K562 (cell line): Measurements from ENCODE around the gene ESD. TPM values are rescaled to one million over a fixed set of nuclear protein-coding genes. Genes with fewer than 3 reads are reported as not detected.

Source experiments
- DMBX1 ChIP-seq: fragments of 250-450 bp; sonication (Bioruptor Pico); IDR thresholded peaks from 2 replicates; pipeline ENCODE4 v1.8.0; 2022; ENCODE audit warnings: inconsistent platforms, mild to moderate bottlenecking, moderate library complexity, borderline replicate concordance
- ELF2 ChIP-seq: fragments of 250-450 bp; sonication (Bioruptor Pico); IDR thresholded peaks from 2 replicates; pipeline ENCODE4 v1.5.0; 2021; ENCODE audit warnings: mild to moderate bottlenecking
- KLF6 ChIP-seq: fragments of 250-450 bp; sonication (Bioruptor Pico); IDR thresholded peaks from 2 replicates; pipeline ENCODE4 v1.4.0; 2020; ENCODE audit warnings: mild to moderate bottlenecking, moderate library complexity, borderline replicate concordance
- MCM7 ChIP-seq, 2 experiments: fragments of 450-650 bp; IDR thresholded peaks; 2 replicates each; pipeline ENCODE4 v1.6.1; 2016 to 2018
- SREBF2 ChIP-seq: sonication (generic); formaldehyde crosslinking; IDR thresholded peaks from 2 replicates; pipeline ENCODE4 v1.4.0; 2020; ENCODE audit warnings: mild to moderate bottlenecking, missing genetic modification reagents
- SUPT5H ChIP-seq: fragments of 450-650 bp; IDR thresholded peaks from 2 replicates; pipeline ENCODE4 v1.6.1; 2016
- TCF7 ChIP-seq: sonication (generic); IDR thresholded peaks from 2 replicates; pipeline ENCODE4 v1.6.1; 2016; ENCODE audit warnings: antibody characterized with exemption, borderline replicate concordance
- TEAD2 ChIP-seq: fragments of 450-650 bp; IDR thresholded peaks from 2 replicates; pipeline ENCODE4 v1.6.1; 2016; ENCODE audit warnings: missing genetic modification characterization, control low read depth, missing compliant biosample characterization
- ZNF274 ChIP-seq: IDR thresholded peaks from 2 replicates; pipeline ENCODE4 v1.6.1; 2011; ENCODE audit warnings: low read depth, mild to moderate bottlenecking, low read length, moderate library complexity, borderline replicate concordance
- ZNF354B ChIP-seq: fragments of 250-450 bp; sonication (Bioruptor Pico); IDR thresholded peaks from 2 replicates; pipeline ENCODE4 v1.4.0; 2020
- polyA plus RNA-seq, 8 experiments: library from polyadenylated mRNA; depleted of rRNA in 4 of 8; stranded (reverse) in 5 of 8; unstranded in 3 of 8; fragments of >200 nt; fragmentation: Nextera tagmentation in 2 of 8; fragmentation: Illumina TruSeq in 1 of 8; extraction: Ambion mirVana in 2 of 8; extraction: Trizol in 1 of 8; gene quantifications; 2 replicates each; pipeline versions ENCODE4 v1.2.1 to v1.2.3, GENCODE V29; 2011 to 2014; ENCODE audit warnings: inconsistent platforms in 1 of 8, missing spikeins in 1 of 8
- total RNA-seq, 7 experiments: library from RNA; depleted of rRNA in 6 of 7; stranded (reverse); fragments of >200 nt in 6 of 7; fragmentation: Illumina TruSeq in 2 of 7; extraction: Trizol in 2 of 7; gene quantifications; 2 replicates each; pipeline versions ENCODE4 v1.2.1 to v1.2.3, GENCODE V29; 2011 to 2021; ENCODE audit warnings: low replicate concordance in 1 of 7
- TF ChIP-seq, protein P1 (sequence below): fragments of 450-650 bp; IDR thresholded peaks from 2 replicates; pipeline ENCODE4 v1.6.1; 2017; ENCODE audit warnings: antibody characterized with exemption, mild to moderate bottlenecking
- TF ChIP-seq, protein P2 (sequence below): fragments of 450-650 bp; formaldehyde crosslinking; IDR thresholded peaks from 2 replicates; pipeline ENCODE4 v1.4.0; 2020; ENCODE audit warnings: mild to moderate bottlenecking
- TF ChIP-seq, protein P3 (sequence below): fragments of 450-650 bp; formaldehyde crosslinking; IDR thresholded peaks from 2 replicates; pipeline ENCODE4 v1.4.0; 2020; ENCODE audit warnings: mild to moderate bottlenecking, moderate library complexity
- TF ChIP-seq, protein P4 (sequence below): fragments of 250-450 bp; sonication (Bioruptor Pico); IDR thresholded peaks from 2 replicates; pipeline ENCODE4 v1.8.0; 2022; ENCODE audit warnings: inconsistent platforms, mild to moderate bottlenecking, moderate library complexity, borderline replicate concordance
- TF ChIP-seq, protein P5 (sequence below): fragments of 450-650 bp; formaldehyde crosslinking; IDR thresholded peaks from 2 replicates; pipeline ENCODE4 v1.4.0; 2020; ENCODE audit warnings: mild to moderate bottlenecking, moderate library complexity

Gene ESD
- total and polyA plus RNA-seq, 9 of the 15 experiments (the other 6 are each of a cell fraction or from before 2014, with no cell fraction given), result 88.9 to 402 (median 232) TPM

DNA sequence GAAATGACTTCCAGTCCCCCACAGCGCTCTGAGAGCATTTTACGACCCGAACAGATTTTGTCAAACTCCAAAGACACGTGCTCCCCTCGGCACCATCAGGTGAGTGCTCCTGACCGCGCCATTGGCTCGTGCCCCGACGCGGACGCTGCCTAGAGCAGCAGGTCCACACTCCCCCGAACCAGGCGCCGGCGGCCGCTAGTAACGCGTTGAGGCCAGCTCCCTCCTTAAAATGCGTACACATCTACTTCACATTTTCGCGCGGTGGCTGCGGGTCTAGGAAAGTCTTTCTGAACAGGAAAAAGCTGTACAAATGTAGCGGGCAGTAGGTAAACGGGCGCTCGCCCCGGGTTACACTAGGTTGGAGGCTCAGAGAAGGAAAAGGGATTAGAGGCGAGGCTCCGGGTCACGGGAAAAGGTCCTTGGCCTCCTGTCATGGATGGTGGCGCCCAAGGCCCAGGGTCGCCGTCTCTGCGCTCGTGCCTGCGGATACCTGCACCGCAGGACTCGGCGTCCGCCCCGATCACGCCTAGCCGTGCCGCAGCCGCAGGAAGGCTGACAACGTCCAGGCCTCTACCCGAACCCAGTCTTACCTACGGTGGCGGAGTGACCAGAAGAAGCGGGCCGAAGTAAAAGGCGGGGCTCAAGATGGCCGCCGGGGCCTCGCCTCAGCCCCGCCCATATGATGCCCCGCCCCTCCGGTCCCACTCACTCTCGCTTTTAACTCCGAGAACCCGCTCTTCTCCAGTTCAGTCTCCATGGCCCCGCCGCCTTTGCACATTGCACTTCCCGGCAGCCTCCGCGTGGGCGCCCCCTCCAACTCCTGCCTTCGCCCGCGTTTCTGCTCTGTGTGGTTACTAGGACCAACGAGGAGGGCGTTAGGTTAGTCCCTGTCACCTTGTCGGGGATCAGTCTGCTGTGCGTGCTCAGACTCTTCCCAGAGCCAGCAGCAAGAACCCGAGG lies at the start of gene ESD (continued):
- TF ChIP-seq, protein P1, sequence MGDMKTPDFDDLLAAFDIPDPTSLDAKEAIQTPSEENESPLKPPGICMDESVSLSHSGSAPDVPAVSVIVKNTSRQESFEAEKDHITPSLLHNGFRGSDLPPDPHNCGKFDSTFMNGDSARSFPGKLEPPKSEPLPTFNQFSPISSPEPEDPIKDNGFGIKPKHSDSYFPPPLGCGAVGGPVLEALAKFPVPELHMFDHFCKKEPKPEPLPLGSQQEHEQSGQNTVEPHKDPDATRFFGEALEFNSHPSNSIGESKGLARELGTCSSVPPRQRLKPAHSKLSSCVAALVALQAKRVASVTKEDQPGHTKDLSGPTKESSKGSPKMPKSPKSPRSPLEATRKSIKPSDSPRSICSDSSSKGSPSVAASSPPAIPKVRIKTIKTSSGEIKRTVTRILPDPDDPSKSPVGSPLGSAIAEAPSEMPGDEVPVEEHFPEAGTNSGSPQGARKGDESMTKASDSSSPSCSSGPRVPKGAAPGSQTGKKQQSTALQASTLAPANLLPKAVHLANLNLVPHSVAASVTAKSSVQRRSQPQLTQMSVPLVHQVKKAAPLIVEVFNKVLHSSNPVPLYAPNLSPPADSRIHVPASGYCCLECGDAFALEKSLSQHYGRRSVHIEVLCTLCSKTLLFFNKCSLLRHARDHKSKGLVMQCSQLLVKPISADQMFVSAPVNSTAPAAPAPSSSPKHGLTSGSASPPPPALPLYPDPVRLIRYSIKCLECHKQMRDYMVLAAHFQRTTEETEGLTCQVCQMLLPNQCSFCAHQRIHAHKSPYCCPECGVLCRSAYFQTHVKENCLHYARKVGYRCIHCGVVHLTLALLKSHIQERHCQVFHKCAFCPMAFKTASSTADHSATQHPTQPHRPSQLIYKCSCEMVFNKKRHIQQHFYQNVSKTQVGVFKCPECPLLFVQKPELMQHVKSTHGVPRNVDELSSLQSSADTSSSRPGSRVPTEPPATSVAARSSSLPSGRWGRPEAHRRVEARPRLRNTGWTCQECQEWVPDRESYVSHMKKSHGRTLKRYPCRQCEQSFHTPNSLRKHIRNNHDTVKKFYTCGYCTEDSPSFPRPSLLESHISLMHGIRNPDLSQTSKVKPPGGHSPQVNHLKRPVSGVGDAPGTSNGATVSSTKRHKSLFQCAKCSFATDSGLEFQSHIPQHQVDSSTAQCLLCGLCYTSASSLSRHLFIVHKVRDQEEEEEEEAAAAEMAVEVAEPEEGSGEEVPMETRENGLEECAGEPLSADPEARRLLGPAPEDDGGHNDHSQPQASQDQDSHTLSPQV, result peak; percentile 90
- TF ChIP-seq, protein P2, sequence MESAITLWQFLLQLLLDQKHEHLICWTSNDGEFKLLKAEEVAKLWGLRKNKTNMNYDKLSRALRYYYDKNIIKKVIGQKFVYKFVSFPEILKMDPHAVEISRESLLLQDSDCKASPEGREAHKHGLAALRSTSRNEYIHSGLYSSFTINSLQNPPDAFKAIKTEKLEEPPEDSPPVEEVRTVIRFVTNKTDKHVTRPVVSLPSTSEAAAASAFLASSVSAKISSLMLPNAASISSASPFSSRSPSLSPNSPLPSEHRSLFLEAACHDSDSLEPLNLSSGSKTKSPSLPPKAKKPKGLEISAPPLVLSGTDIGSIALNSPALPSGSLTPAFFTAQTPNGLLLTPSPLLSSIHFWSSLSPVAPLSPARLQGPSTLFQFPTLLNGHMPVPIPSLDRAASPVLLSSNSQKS, result no peak
- no peak for TF ChIP-seq ELF2 (CRISPR knock-in tag)
- no peak for TF ChIP-seq TEAD2
- no peak for TF ChIP-seq TCF7
- TF ChIP-seq, protein P3, sequence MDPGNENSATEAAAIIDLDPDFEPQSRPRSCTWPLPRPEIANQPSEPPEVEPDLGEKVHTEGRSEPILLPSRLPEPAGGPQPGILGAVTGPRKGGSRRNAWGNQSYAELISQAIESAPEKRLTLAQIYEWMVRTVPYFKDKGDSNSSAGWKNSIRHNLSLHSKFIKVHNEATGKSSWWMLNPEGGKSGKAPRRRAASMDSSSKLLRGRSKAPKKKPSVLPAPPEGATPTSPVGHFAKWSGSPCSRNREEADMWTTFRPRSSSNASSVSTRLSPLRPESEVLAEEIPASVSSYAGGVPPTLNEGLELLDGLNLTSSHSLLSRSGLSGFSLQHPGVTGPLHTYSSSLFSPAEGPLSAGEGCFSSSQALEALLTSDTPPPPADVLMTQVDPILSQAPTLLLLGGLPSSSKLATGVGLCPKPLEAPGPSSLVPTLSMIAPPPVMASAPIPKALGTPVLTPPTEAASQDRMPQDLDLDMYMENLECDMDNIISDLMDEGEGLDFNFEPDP (CRISPR knock-in tag), result no peak
- TF ChIP-seq SUPT5H, result peak; percentile 77
- TF ChIP-seq ZNF354B (CRISPR knock-in tag), result no peak
- TF ChIP-seq MCM7 (IDR thresholded peaks at IDR 0.05), result no peak
- TF ChIP-seq DMBX1 (CRISPR knock-in tag), result peak; percentile 72
- no peak; the same call in 1 of the 2 replicates for TF ChIP-seq KLF6 (CRISPR knock-in tag)
- TF ChIP-seq, protein P4, sequence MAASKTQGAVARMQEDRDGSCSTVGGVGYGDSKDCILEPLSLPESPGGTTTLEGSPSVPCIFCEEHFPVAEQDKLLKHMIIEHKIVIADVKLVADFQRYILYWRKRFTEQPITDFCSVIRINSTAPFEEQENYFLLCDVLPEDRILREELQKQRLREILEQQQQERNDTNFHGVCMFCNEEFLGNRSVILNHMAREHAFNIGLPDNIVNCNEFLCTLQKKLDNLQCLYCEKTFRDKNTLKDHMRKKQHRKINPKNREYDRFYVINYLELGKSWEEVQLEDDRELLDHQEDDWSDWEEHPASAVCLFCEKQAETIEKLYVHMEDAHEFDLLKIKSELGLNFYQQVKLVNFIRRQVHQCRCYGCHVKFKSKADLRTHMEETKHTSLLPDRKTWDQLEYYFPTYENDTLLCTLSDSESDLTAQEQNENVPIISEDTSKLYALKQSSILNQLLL (CRISPR knock-in tag), result no peak
- no peak for TF ChIP-seq SREBF2 (CRISPR knock-in tag)
- TF ChIP-seq ZNF274, result no peak
- TF ChIP-seq, protein P5, sequence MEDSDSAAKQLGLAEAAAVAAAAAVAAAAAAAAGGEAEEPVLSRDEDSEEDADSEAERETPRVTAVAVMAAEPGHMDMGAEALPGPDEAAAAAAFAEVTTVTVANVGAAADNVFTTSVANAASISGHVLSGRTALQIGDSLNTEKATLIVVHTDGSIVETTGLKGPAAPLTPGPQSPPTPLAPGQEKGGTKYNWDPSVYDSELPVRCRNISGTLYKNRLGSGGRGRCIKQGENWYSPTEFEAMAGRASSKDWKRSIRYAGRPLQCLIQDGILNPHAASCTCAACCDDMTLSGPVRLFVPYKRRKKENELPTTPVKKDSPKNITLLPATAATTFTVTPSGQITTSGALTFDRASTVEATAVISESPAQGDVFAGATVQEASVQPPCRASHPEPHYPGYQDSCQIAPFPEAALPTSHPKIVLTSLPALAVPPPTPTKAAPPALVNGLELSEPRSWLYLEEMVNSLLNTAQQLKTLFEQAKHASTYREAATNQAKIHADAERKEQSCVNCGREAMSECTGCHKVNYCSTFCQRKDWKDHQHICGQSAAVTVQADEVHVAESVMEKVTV (CRISPR knock-in tag), result no peak
